ENCODE measurements around the gene CORO7.
A peak's percentile ranks its signal among the peaks of the same experiment; 100 is the strongest.

CORO7 gene

GRCh38 chr16:4383591-4384444 lies 32.6 kb downstream of the CORO7 start:
- DNase-seq (ENCODE audit: low spot score) = no peak

DNA sequence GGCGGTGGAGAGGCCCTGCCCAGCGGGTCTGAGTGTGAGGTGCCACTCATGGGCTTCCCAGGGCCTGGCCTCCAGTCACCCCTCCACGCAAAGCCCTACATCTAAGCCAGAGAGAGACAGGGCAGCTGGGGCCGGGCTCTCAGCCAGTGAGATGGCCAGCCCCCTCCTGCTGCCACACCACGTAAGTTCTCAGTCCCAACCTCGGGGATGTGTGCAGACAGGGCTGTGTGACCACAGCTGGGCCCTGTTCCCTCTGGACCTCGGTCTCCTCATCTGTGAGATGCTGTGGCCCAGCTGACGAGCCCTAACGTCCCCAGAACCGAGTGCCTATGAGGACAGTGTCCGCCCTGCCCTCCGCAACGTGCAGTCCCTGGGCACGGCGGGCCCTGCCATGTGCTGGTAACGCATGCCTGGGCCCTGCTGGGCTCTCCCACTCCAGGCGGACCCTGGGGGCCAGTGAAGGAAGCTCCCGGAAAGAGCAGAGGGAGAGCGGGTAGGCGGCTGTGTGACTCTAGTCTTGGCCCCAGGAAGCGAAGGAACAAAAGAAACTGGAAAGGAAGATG lies 33.5 kb downstream of the CORO7 start:
- no peak for DNase-seq (ENCODE audit: low spot score)

DNA sequence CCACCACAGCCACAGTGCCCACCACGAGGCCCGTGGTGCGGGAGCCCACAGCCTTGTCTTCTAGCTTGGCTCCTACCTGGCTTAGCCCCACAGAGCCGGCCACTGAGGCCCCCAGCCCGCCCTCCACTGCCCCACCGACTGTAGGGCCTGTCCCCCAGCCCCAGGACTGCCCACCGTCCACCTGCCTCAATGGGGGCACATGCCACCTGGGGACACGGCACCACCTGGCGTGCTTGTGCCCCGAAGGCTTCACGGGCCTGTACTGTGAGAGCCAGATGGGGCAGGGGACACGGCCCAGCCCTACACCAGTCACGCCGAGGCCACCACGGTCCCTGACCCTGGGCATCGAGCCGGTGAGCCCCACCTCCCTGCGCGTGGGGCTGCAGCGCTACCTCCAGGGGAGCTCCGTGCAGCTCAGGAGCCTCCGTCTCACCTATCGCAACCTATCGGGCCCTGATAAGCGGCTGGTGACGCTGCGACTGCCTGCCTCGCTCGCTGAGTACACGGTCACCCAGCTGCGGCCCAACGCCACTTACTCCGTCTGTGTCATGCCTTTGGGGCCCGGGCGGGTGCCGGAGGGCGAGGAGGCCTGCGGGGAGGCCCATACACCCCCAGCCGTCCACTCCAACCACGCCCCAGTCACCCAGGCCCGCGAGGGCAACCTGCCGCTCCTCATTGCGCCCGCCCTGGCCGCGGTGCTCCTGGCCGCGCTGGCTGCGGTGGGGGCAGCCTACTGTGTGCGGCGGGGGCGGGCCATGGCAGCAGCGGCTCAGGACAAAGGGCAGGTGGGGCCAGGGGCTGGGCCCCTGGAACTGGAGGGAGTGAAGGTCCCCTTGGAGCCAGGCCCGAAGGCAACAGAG lies 34.2 kb downstream of the CORO7 start:
- DNase-seq (ENCODE audit: low spot score) = no peak

- peak; percentile 73 for DNase-seq (ENCODE audit: low spot score)
Observed at GRCh38 chr16:4381072-4381934, 35.1 kb downstream of the CORO7 start.

DNA sequence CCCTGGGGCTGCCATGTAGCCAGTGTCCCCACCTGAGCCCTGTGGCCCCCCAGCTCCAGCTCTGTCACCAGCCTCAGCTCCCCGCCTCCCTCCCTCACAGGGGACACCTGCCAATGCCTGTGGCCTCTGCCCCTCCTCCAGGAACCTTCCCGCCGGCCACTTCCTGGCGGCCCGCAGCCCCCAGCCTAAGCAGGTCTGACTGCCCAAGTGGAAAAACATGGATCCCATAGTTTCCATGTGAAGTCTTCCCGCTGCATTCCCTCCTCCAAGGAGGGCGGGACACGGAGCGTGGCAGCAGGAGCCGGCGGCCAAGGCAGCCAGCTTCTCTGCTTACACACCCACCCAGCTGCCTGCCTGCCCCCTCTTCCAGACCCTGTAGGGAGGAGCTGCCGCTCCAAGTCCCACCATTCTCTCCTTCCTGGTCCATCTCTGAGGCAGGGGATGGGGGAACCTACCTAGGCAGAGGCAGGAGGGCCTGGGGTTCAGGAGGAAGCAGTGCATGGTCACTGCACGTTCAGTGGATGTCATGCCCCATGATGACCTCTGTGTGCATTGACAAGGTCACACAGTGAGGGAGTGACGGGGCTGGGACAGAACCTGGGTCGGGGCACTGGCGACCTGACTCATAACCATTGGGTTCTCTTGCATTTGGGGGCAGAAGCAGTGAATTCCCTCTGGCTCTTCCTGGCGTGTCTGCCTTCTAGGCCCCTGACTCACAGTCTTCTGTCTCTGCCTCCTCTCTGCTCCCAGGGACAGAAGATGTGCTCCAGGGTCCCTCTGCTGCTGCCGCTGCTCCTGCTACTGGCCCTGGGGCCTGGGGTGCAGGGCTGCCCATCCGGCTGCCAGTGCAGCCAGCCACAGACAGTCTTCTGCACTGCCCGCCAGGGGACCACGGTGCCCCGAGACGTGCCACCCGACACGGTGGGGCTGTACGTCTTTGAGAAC lies 36.0 kb downstream of the CORO7 start:
- DNase-seq (ENCODE audit: low spot score) = no peak

GRCh38 chr16:4378999-4379690 lies 37.3 kb downstream of the CORO7 start:
- DNase-seq (ENCODE audit: low spot score) = no peak

GRCh38 chr16:4378161-4378666 lies 38.2 kb downstream of the CORO7 start:
- DNase-seq (ENCODE audit: low spot score) = no peak

DNA sequence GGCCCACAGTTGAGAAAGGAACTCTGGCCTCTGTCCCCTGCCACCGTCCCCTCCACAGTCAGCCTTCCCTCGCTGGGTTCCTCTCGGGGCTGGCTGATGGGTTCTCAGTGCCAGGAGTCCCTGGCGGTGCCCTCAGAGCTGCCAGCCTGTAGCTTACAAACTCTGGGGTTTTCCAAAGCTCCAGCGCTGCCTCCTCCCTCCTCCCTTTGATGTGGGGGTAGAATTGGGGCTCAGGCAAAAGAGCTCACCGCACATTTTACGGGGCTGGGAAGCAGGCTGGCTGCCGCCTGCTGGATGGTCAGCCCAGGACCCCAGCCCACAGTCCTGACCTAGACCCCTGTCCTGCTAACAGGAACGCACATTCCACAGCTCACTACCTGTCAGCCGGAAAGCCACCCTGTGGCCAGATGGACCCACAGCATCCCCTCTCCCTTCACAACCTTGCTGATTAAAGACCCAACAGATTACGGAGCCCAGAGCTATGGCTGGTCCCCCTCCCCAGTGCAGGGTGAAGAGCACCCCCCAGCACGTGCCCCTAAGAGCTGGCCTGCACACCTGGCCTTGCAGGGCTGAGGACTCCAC lies 38.7 kb downstream of the CORO7 start:
- no peak for DNase-seq (ENCODE audit: low spot score)

GRCh38 chr16:4376893-4377572 lies 39.4 kb downstream of the CORO7 start:
- no peak for DNase-seq (ENCODE audit: low spot score)

DNA sequence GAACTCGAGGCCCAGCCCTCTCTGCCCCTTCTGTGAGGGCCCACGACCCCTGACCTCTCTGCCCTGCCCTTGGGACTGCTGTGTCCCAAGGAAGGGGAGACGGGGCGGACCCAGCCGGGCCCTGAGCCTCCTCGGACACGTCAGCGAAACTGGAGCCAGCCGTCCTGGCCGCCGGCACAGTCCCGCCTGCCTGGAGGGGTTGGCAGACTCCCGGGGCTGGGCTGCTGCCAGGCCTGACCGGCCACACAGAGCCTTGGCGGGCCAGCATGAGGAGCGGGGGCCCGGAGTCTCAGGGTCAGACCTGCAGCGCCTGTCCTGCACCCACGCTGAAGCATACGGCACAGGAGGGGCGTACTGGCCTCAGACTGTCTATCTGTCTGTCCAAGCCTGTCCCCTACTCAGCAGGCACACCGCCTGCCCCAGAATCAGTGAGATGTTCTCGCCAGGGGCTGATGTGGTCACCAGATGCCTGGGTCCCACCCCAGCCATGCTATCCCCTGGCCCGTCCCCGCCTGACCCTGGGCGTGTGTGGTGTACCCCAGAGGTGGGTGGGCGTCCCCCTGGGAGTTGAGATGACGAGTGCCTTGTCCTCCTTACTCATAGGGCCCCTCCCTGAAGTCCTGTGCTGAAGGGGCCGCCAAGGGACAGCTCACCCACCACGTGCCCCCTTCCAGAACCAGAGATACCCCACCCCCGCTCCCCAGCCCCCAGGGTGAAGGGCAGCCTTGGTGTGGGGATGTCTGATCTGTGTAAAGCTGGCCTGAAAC lies 40.1 kb downstream of the CORO7 start:
- peak; percentile 74 for DNase-seq (ENCODE audit: low spot score)

- no peak for DNase-seq (ENCODE audit: low spot score)
Observed at GRCh38 chr16:4375717-4376116, 40.7 kb downstream of the CORO7 start.

- DNase-seq (ENCODE audit: low spot score) = no peak
Observed at GRCh38 chr16:4373909-4374742, 42.3 kb downstream of the CORO7 start.

GRCh38 chr16:4373356-4373908 lies 43.0 kb downstream of the CORO7 start:
- no peak for DNase-seq (ENCODE audit: low spot score)

- DNase-seq (ENCODE audit: low spot score) = no peak
Observed at GRCh38 chr16:4372578-4373355, 43.6 kb downstream of the CORO7 start.

DNA sequence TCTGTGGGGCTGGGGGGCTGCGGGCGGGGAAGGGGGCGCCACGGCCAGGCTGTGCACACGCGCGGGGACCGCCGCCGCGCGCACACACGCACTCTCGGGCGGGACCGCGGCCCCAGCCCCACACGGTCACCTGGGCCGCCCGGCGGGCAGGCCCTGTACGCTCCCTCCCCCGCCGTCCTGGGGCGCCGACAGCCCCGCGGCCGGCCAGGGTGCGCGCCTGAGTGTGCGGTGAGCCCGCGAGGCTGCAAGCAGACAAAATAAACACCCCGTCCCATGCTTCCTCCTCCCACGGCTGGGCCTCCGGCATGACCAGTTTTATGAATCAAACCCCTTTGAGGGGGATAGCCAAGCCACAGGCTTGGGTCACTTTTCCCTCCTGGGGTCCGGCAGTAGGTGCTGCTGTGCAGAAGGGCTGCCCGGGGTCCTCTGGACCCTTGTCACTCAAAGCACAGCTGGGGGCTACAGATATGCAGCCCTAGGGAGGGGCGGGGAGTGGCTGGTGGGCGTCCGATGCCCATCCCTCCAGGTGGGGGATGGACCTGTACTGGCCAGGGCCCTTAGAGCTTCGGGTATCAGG lies 44.3 kb downstream of the CORO7 start:
- DNase-seq (ENCODE audit: low spot score) = no peak
